ENCODE results near the gene ADAMTS17. TPM values are rescaled to one million over a fixed set of nuclear protein-coding genes. Genes with fewer than 3 reads are reported as not detected.

The ADAMTS17 gene
- total RNA-seq, 1 donor from 2014 or later = 0.47 TPM

- Mint-ChIP-seq H3K36me3 (ENCODE audit: low read depth) (no peaks in the 10 kb centered on the region), H3K4me3 (no peak overlapping the region), H3K9me3 (no peaks in the 10 kb centered on the region), H3K4me1 (no peaks in the 10 kb centered on the region), H3K27ac (no peak overlapping the region), H3K27me3 (no peaks in the 10 kb centered on the region)
- intact Hi-C loops (cut with micrococcal nuclease) = no loop called here
- no peak for DNase-seq
These were observed 346.9 kb downstream of the ADAMTS17 start for GRCh38 chr15:99994849-99995248.

- Mint-ChIP-seq H3K36me3 (ENCODE audit: low read depth) (no peaks in the 10 kb centered on the region), H3K27ac (no peak overlapping the region), H3K4me1 (no peaks in the 10 kb centered on the region), H3K9me3 (no peaks in the 10 kb centered on the region), H3K4me3 (no peak overlapping the region), H3K27me3 (no peaks in the 10 kb centered on the region)
- no peak for DNase-seq
- intact Hi-C loops (cut with micrococcal nuclease) = no loop called here
These were observed 348.1 kb downstream of the ADAMTS17 start for GRCh38 chr15:99993681-99994131.

GRCh38 chr15:99993262-99993661, 348.5 kb downstream of the ADAMTS17 start:
- DNase-seq = no peak
- Mint-ChIP-seq H3K36me3 (ENCODE audit: low read depth) (no peaks in the 10 kb centered on the region), H3K4me1 (no peaks in the 10 kb centered on the region), H3K27ac (no peak overlapping the region), H3K4me3 (no peak overlapping the region), H3K9me3 (peaks cover 1% of the 10 kb centered on the region), H3K27me3 (no peaks in the 10 kb centered on the region)
- intact Hi-C loops (cut with micrococcal nuclease) = no loop called here

- DNase-seq = no peak
- Mint-ChIP-seq H3K27ac (no peak overlapping the region), H3K4me1 (no peaks in the 10 kb centered on the region), H3K27me3 (no peaks in the 10 kb centered on the region), H3K36me3 (ENCODE audit: low read depth) (no peaks in the 10 kb centered on the region), H3K4me3 (no peak overlapping the region), H3K9me3 (peaks cover 5% of the 10 kb centered on the region)
- intact Hi-C loops (cut with micrococcal nuclease) = no loop called here
These were observed 349.1 kb downstream of the ADAMTS17 start for GRCh38 chr15:99992611-99993231.

- DNase-seq = no peak
- H3K4me3 Mint-ChIP-seq = no peak overlapping the region
- H3K27ac Mint-ChIP-seq = no peak overlapping the region
- no peaks in the 10 kb centered on the region for H3K27me3 Mint-ChIP-seq
- no peaks in the 10 kb centered on the region for H3K36me3 Mint-ChIP-seq (ENCODE audit: low read depth)
- H3K9me3 Mint-ChIP-seq = peaks cover 5% of the 10 kb centered on the region
- intact Hi-C loops (cut with micrococcal nuclease) = no loop called here
- no peaks in the 10 kb centered on the region for H3K4me1 Mint-ChIP-seq
These were observed 352.7 kb downstream of the ADAMTS17 start for GRCh38 chr15:99989095-99989494.

GRCh38 chr15:99987701-99988100, 354.1 kb downstream of the ADAMTS17 start:
- Mint-ChIP-seq H3K9me3 (peaks cover 5% of the 10 kb centered on the region), H3K27ac (no peak overlapping the region), H3K4me3 (no peak overlapping the region), H3K27me3 (peaks cover 2% of the 10 kb centered on the region), H3K4me1 (no peaks in the 10 kb centered on the region), H3K36me3 (ENCODE audit: low read depth) (no peaks in the 10 kb centered on the region)
- intact Hi-C loops (cut with micrococcal nuclease) = no loop called here
- DNase-seq = no peak

GRCh38 chr15:99987119-99987506, 354.7 kb downstream of the ADAMTS17 start:
- Mint-ChIP-seq H3K4me1 (no peaks in the 10 kb centered on the region), H3K4me3 (no peak overlapping the region), H3K36me3 (ENCODE audit: low read depth) (no peaks in the 10 kb centered on the region), H3K27me3 (peaks cover 2% of the 10 kb centered on the region), H3K9me3 (peaks cover 5% of the 10 kb centered on the region), H3K27ac (no peak overlapping the region)
- no peak for DNase-seq
- intact Hi-C loops (cut with micrococcal nuclease) = no loop called here

- Mint-ChIP-seq H3K9me3 (peaks cover 5% of the 10 kb centered on the region), H3K4me1 (no peaks in the 10 kb centered on the region), H3K27ac (no peak overlapping the region), H3K36me3 (ENCODE audit: low read depth) (no peaks in the 10 kb centered on the region), H3K4me3 (no peak overlapping the region), H3K27me3 (peaks cover 2% of the 10 kb centered on the region)
- DNase-seq = no peak
- intact Hi-C loops (cut with micrococcal nuclease) = no loop called here
These were observed 355.3 kb downstream of the ADAMTS17 start for GRCh38 chr15:99986297-99987118.

- intact Hi-C loops (cut with micrococcal nuclease) = no loop called here
- no peak overlapping the region for H3K4me3 Mint-ChIP-seq
- peaks cover 2% of the 10 kb centered on the region for H3K27me3 Mint-ChIP-seq
- no peak for DNase-seq
- no peaks in the 10 kb centered on the region for H3K36me3 Mint-ChIP-seq (ENCODE audit: low read depth)
- peaks cover 5% of the 10 kb centered on the region for H3K9me3 Mint-ChIP-seq
- no peaks in the 10 kb centered on the region for H3K4me1 Mint-ChIP-seq
- H3K27ac Mint-ChIP-seq = no peak overlapping the region
These were observed 355.9 kb downstream of the ADAMTS17 start for GRCh38 chr15:99985878-99986277.

GRCh38 chr15:99984491-99985243, 357.1 kb downstream of the ADAMTS17 start:
- no peaks in the 10 kb centered on the region for H3K4me1 Mint-ChIP-seq
- no peak overlapping the region for H3K4me3 Mint-ChIP-seq
- H3K36me3 Mint-ChIP-seq (ENCODE audit: low read depth) = no peaks in the 10 kb centered on the region
- peaks cover 2% of the 10 kb centered on the region for H3K27me3 Mint-ChIP-seq
- intact Hi-C loops (cut with micrococcal nuclease) = no loop called here
- no peak for DNase-seq
- H3K9me3 Mint-ChIP-seq = peaks cover 5% of the 10 kb centered on the region
- no peak overlapping the region for H3K27ac Mint-ChIP-seq

GRCh38 chr15:99983886-99984286, 357.9 kb downstream of the ADAMTS17 start:
- peaks cover 5% of the 10 kb centered on the region for H3K9me3 Mint-ChIP-seq
- no peaks in the 10 kb centered on the region for H3K4me1 Mint-ChIP-seq
- no peak overlapping the region for H3K4me3 Mint-ChIP-seq
- no peak for DNase-seq
- no peaks in the 10 kb centered on the region for H3K36me3 Mint-ChIP-seq (ENCODE audit: low read depth)
- H3K27ac Mint-ChIP-seq = no peak overlapping the region
- peaks cover 2% of the 10 kb centered on the region for H3K27me3 Mint-ChIP-seq
- intact Hi-C loops (cut with micrococcal nuclease) = no loop called here

GRCh38 chr15:99983171-99983885, 358.4 kb downstream of the ADAMTS17 start:
- Mint-ChIP-seq H3K9me3 (peaks cover 4% of the 10 kb centered on the region), H3K36me3 (ENCODE audit: low read depth) (no peaks in the 10 kb centered on the region), H3K4me1 (no peaks in the 10 kb centered on the region), H3K27me3 (peaks cover 2% of the 10 kb centered on the region), H3K27ac (no peak overlapping the region), H3K4me3 (no peak overlapping the region)
- intact Hi-C loops (cut with micrococcal nuclease) = no loop called here
- DNase-seq = no peak

- Mint-ChIP-seq H3K4me3 (no peak overlapping the region), H3K9me3 (no peaks in the 10 kb centered on the region), H3K27me3 (peaks cover 2% of the 10 kb centered on the region), H3K27ac (no peak overlapping the region), H3K36me3 (ENCODE audit: low read depth) (no peaks in the 10 kb centered on the region), H3K4me1 (no peaks in the 10 kb centered on the region)
- no peak for DNase-seq
- intact Hi-C loops (cut with micrococcal nuclease) = no loop called here
These were observed 359.1 kb downstream of the ADAMTS17 start for GRCh38 chr15:99982662-99983061.

Data from activated CD4-positive, alpha-beta T cell treated with anti-CD3 and anti-CD28 coated beads, Interleukin-2, amount 10 ng/mL, durations not matched to agents 24 days and 14 days (primary cell).